BJ (cell line): ENCODE data around the gene EVX1. TPM values are rescaled to one million over a fixed set of nuclear protein-coding genes. Genes with fewer than 3 reads are reported as not detected.

Experiments
- CTCF ChIA-PET: fragments of 350-600 bp; formaldehyde crosslinking; extraction: SDS; loops from one replicate; lab custom pipeline; 2021; ENCODE audit warnings: antibody characterized with exemption, inconsistent platforms; lab: Yijun Ruan, JAX
- POLR2A ChIA-PET: fragments of 300-600 bp; sonication (Branson Sonifier 250); formaldehyde crosslinking; extraction: SDS; loops from one replicate; lab custom pipeline; 2021; ENCODE audit warnings: antibody characterized with exemption; lab: Charles Lee
- DNase-seq: peaks from one replicate; pipeline ENCODE4 v3.0.0-alpha.2; 2011; ENCODE audit warnings: low read depth
- H3K27me3 ChIP-seq: 2 replicates; pipeline ENCODE4 v1.6.0; 2011; ENCODE audit warnings: low read length; ENCODE audit not compliant: control insufficient read depth, insufficient read depth
- H3K36me3 ChIP-seq: 2 replicates; pipeline ENCODE4 v1.5.1; 2011; ENCODE audit warnings: low read length; ENCODE audit not compliant: control insufficient read depth, insufficient read depth
- H3K4me3 ChIP-seq: 2 replicates; pipeline ENCODE4 v1.5.1; 2011; ENCODE audit warnings: low read depth, mild to moderate bottlenecking, control low read depth, low read length
- CTCF ChIP-seq: IDR thresholded peaks from 2 replicates; pipeline ENCODE4 v1.5.1; 2011; ENCODE audit warnings: low read depth, mild to moderate bottlenecking, control low read depth, inconsistent platforms, low read length, moderate library complexity; ENCODE audit not compliant: insufficient read depth
- polyA plus RNA-seq: library from polyadenylated mRNA; depleted of rRNA; stranded (reverse); fragments of >200 nt; gene quantifications from 2 replicates; pipeline ENCODE4 v1.2.3, GENCODE V29; 2011

Gene EVX1
- polyA plus RNA-seq, 1 experiment: not detected

DNA sequence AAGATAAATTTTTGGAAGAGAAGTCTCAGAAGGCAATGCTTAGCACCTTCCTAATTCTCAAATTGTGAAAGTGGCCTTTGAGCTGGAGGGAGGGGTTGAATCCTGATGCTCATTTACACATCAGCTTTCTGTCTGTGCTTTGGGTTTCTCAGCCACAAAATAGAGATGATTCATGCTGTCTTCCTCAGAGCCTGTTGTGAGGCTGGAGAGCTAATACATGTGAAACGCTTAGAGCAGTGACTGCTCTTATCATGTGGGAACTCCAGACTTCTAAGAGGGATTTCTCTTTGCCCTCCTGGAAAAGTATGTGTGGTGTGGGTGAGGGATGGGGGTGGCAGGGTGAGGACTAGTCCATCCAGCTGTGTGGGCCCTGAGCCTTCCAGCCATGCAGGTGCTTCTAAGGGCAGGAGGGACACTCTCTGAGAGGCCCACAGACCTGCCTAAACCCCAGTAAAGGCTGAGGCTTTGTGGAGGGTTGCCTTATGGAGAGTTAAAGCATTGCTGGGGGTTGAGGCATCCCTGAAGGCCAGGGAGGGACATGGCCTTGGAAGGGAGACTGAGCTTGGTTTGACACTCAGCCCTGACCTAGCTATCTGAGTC lies 4.8 kb upstream of the EVX1 start:
- POLR2A ChIA-PET: no interaction called here
- H3K27me3 ChIP-seq: peaks cover 35% of the 10 kb centered on the region
- CTCF ChIA-PET: interaction anchor here (0.5 to 1.1 kb wide), 2 partner anchors 107 to 339 kb away, joined by 3 to 4 read pairs; no protein-coding TSS in a partner anchor
- no peak for DNase-seq
- no peak for TF ChIP-seq CTCF
- H3K4me3 ChIP-seq: no peak overlapping the region
- no peaks in the 10 kb centered on the region for H3K36me3 ChIP-seq

DNA sequence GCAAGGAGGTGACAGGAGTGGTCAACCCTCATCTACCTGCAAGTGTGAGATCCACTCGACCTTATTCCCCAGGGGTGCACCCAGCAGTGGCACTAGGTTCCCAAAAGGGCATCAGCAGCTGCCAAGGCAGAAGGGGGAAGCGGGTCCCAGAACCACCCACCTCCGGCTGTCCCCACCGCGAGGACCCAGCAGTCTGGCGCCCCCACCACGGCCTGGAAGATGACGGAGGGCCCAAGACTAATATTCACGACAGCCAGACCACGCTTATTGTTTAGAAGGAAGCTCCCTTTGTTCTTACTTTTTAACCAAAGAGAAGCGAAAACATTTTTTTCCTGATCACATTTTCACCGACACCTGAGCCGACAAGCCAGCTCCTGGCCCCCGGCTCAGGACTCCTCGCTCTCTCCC lies 3.6 kb upstream of the EVX1 start:
- TF ChIP-seq CTCF: no peak
- Histone ChIP-seq H3K27me3 (peaks cover 43% of the 10 kb centered on the region), H3K4me3 (no peak overlapping the region), H3K36me3 (no peaks in the 10 kb centered on the region)
- CTCF ChIA-PET: no interaction called here
- no peak for DNase-seq
- POLR2A ChIA-PET: no interaction called here

DNA sequence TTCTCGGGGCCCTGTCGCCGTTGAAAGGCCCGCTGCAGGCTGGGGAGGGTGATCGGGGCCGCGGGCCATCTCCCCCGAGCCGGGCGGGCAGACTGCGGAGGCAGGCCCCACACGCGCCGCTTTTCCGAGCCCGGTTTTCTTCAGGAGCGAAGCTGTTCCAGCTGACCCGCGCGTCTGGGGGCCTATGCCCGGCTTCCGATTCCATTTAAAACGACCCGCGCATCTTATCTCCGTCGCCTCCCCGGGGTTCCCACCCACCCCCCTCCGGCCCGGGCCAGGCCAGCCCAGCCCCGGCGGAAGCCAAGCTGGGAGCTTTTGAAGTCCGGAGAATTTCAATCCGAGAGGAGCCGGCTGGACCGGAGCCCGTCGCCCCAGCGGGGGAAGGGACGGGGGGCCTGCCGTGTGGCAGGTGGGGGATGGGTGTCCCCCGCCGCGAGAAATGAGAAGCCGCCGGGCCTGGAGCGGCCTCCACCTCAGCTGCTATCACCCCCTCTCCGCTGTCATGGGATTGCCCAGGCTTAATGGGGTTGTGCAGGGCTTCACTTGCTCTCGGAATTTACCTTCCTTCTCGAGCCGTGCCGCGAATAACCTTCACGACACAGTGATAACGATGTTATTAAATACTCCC lies 3.1 kb upstream of the EVX1 start:
- ChIA-PET POLR2A (no interaction called here), CTCF (interaction anchor here (1.4 kb wide), 1 partner anchor 348 kb away, joined by 3 read pairs; no protein-coding TSS in a partner anchor)
- Histone ChIP-seq H3K4me3 (no peak overlapping the region), H3K27me3 (peaks cover 44% of the 10 kb centered on the region), H3K36me3 (no peaks in the 10 kb centered on the region)
- no peak for TF ChIP-seq CTCF
- no peak for DNase-seq

GRCh38 chr7:27240015-27240731 lies 2.4 kb upstream of the EVX1 start:
- no peak for TF ChIP-seq CTCF
- no peak for DNase-seq
- POLR2A ChIA-PET: no interaction called here
- CTCF ChIA-PET: interaction anchor here (1.4 kb wide), 1 partner anchor 348 kb away, joined by 3 read pairs; no protein-coding TSS in a partner anchor
- H3K36me3 ChIP-seq: no peaks in the 10 kb centered on the region
- H3K27me3 ChIP-seq: peaks cover 50% of the 10 kb centered on the region
- H3K4me3 ChIP-seq: no peak overlapping the region
